ENCODE data around the gene ARHGAP15. TPM values are rescaled to one million over a fixed set of nuclear protein-coding genes. Genes with fewer than 3 reads are reported as not detected.

ARHGAP15 gene
- total RNA-seq, 1 donor from 2014 or later, result 18.5 TPM

DNA sequence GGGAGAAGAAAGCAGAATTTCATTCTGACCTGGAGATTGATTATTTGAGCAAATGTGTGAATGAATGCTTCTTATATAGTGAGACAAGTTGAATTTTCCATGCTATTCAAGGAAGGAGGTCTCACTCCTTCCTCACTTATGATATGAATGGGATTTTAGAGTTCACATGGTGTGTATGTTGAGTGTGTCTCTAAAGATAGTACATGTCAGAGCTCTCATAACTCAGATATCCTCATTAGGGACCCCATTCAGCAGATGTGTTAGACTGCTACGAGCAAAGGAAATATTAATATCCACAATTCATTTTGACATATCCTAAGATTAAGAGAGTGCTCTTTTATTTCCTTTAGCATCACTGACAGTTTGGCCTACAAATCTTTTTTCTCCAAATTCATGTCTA lies 368.5 kb downstream of the ARHGAP15 start:
- no peak for ATAC-seq
- no peaks in the 10 kb centered on the region for H3K4me1 ChIP-seq
- DNase-seq, result no peak
- TF ChIP-seq, protein P1, sequence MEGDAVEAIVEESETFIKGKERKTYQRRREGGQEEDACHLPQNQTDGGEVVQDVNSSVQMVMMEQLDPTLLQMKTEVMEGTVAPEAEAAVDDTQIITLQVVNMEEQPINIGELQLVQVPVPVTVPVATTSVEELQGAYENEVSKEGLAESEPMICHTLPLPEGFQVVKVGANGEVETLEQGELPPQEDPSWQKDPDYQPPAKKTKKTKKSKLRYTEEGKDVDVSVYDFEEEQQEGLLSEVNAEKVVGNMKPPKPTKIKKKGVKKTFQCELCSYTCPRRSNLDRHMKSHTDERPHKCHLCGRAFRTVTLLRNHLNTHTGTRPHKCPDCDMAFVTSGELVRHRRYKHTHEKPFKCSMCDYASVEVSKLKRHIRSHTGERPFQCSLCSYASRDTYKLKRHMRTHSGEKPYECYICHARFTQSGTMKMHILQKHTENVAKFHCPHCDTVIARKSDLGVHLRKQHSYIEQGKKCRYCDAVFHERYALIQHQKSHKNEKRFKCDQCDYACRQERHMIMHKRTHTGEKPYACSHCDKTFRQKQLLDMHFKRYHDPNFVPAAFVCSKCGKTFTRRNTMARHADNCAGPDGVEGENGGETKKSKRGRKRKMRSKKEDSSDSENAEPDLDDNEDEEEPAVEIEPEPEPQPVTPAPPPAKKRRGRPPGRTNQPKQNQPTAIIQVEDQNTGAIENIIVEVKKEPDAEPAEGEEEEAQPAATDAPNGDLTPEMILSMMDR (IDR thresholded peaks at IDR 0.05), result no peak
- H3K4me3 ChIP-seq, result no peak overlapping the region
- intact Hi-C loops (cut with DNase I), result no loop called here
- no peaks in the 10 kb centered on the region for H3K27me3 ChIP-seq (ENCODE audit: low read depth)
- H3K27ac ChIP-seq, result no peak overlapping the region
- no peaks in the 10 kb centered on the region for H3K9me3 ChIP-seq
- no peaks in the 10 kb centered on the region for H3K36me3 ChIP-seq

DNA sequence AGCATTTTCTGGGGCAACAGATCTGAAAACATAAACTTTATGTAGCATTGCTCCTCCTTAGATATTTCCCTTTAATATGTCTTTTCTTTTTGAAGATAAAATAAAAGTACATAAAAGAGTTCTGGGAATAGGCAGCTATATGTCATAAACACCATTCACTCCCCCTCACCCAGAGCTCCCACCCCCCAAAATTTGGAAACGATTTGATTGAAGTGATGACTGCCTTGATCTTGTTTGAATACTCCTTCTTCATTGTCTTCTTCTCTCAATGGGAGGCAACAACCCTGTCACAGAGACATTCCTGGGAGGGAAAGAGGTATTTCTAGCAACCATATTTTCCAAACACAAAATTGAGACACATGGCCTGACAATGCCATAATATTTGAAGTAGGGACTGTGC lies 369.3 kb downstream of the ARHGAP15 start:
- DNase-seq (no peak), ATAC-seq (no peak)
- H3K9me3 ChIP-seq, result no peaks in the 10 kb centered on the region
- H3K4me3 ChIP-seq, result no peak overlapping the region
- no peak overlapping the region for H3K27ac ChIP-seq
- no peaks in the 10 kb centered on the region for H3K36me3 ChIP-seq
- no peaks in the 10 kb centered on the region for H3K27me3 ChIP-seq (ENCODE audit: low read depth)
- TF ChIP-seq, protein P1 (IDR thresholded peaks at IDR 0.05), result no peak
- intact Hi-C loops (cut with DNase I), result no loop called here
- no peaks in the 10 kb centered on the region for H3K4me1 ChIP-seq

DNA sequence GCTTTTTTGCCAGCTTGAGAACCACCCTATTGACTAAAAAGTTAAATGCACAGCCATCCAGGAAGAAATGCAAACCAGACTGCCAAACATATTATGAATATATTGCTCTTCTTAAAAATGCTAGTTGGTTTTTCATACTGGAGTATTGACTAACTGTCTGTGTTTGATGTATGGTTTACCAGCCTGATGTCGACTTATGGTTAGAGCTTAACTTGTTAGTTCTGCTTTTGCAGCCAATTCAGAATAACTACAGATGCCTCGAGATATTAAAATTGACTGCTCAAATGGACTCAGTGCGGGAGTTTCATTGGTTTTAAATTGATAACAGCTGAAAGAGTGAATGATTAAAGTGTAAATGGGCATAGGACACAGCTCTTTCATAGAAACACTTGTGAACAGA lies 369.8 kb downstream of the ARHGAP15 start:
- TF ChIP-seq, protein P1 (IDR thresholded peaks at IDR 0.05), result no peak
- DNase-seq, result no peak
- no peak for ATAC-seq
- Histone ChIP-seq H3K27me3 (ENCODE audit: low read depth) (no peaks in the 10 kb centered on the region), H3K9me3 (no peaks in the 10 kb centered on the region), H3K4me3 (no peak overlapping the region), H3K4me1 (peaks cover 2% of the 10 kb centered on the region), H3K27ac (no peak overlapping the region), H3K36me3 (no peaks in the 10 kb centered on the region)
- intact Hi-C loops (cut with DNase I), result no loop called here

DNA sequence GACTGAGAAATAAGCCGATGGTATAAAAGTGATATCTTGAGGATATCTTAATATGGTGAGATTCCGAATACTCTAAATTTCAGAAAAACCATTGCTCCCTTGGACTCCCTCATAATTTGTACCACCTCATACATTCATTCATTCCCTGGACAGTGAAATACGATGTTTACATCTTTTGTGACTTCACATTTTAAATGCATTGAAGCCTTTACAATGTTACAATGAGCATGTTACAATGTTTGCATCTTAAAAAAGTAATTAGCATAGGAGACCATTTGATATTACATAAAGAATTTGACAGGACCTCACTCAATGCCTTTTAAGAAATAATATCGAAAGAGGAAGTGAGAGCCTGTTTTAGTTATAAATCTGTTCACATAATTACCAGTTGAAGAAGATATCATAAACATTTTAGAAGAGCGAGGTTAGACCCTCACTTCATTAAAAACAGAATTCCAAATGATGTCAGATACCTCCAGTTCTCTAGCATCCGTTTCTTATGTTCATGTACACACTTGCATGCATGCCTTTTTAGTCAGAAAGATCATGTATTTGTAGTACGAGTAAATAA lies 372.0 kb downstream of the ARHGAP15 start:
- H3K9me3 ChIP-seq, result no peaks in the 10 kb centered on the region
- H3K4me3 ChIP-seq, result no peak overlapping the region
- TF ChIP-seq, protein P1 (IDR thresholded peaks at IDR 0.05), result no peak
- H3K27ac ChIP-seq, result no peak overlapping the region
- H3K4me1 ChIP-seq, result peaks cover 6% of the 10 kb centered on the region
- H3K27me3 ChIP-seq (ENCODE audit: low read depth), result no peaks in the 10 kb centered on the region
- intact Hi-C loops (cut with DNase I), result no loop called here
- DNase-seq (no peak), ATAC-seq (no peak)
- H3K36me3 ChIP-seq, result no peaks in the 10 kb centered on the region

DNA sequence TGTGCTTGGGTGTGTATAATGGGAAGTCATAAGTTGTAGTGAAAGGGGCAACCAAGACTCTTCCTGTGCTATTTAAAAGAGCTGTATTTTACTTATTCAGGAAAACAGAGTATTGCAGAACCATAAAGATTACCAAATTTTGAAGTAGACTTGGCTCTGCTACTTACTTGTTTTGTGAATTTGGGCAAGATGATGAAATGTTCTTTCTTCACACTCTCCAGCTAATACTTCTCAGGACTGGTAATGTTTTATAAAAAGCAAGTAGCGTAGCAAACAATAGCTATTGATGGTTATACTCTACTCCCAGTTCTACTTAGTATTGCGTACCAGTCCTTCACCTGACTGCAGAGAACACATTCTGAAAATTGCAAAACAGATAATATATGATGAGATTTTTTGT lies 374.1 kb downstream of the ARHGAP15 start:
- ATAC-seq, result peak in 1 of 2 donors; percentile 29
- intact Hi-C loops (cut with DNase I), result no loop called here
- Histone ChIP-seq H3K27ac (no peak overlapping the region), H3K36me3 (no peaks in the 10 kb centered on the region), H3K27me3 (ENCODE audit: low read depth) (no peaks in the 10 kb centered on the region), H3K4me1 (peaks cover 6% of the 10 kb centered on the region), H3K9me3 (no peaks in the 10 kb centered on the region), H3K4me3 (no peak overlapping the region)
- TF ChIP-seq, protein P1 (IDR thresholded peaks at IDR 0.05), result no peak
- no peak for DNase-seq

All from lower lobe of right lung (tissue), 2 donors.